Activated CD8-positive, alpha-beta memory T cell treated with anti-CD3 and anti-CD28 coated beads for 1 hour (primary cell): ENCODE measurements around the gene DAPK1.
"Not testable (repeated sequence)": the region's sequence is repeated elsewhere in the genome, so short reads cannot be mapped to it uniquely, and the experiment has no call there.

ENCODE experiments used
- DNase-seq, 2 donors: peaks; one replicate each; pipeline ENCODE4 v3.0.0-alpha.2; 2020; ENCODE audit warnings: low read depth in 1 of 2; ENCODE audit errors: extremely low read depth in 1 of 2

The DAPK1 gene

DNA sequence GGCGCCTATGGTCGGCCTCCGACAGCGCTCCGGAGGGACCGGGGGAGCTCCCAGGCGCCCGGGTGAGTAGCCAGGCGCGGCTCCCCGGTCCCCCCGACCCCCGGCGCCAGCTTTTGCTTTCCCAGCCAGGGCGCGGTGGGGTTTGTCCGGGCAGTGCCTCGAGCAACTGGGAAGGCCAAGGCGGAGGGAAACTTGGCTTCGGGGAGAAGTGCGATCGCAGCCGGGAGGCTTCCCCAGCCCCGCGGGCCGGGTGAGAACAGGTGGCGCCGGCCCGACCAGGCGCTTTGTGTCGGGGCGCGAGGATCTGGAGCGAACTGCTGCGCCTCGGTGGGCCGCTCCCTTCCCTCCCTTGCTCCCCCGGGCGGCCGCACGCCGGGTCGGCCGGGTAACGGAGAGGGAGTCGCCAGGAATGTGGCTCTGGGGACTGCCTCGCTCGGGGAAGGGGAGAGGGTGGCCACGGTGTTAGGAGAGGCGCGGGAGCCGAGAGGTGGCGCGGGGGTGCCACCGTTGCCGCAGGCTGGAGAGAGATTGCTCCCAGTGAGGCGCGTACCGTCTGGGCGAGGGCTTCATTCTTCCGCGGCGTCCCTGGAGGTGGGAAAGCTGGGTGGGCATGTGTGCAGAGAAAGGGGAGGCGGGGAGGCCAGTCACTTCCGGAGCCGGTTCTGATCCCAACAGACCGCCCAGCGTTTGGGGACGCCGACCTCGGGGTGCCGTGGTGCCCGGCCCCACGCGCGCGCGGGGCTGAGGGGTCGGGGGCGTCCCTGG lies 561 bp downstream of the DAPK1 start:
- no peak for DNase-seq

DNA sequence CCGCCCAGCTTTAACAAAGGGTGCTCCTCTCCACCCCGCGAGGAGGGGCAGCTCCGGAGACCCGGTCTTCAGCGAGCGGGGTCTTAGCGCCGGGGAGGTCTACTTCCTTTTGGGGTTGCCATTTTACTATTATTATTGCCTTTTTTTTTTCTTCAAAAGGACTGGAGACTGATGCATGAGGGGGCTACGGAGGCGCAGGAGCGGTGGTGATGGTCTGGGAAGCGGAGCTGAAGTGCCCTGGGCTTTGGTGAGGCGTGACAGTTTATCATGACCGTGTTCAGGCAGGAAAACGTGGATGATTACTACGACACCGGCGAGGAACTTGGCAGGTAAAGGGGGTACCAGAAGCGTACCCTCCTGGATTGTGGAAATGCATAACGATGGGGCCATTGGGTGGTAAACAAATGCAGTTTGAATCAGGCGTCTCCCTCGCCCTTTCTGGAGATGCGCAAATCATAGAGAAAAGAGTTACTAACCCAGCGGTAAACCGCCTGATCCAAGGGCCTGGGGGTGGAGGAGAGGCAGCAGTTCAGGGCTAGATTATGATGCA lies 1.2 kb downstream of the DAPK1 start:
- DNase-seq, result no peak

DNA sequence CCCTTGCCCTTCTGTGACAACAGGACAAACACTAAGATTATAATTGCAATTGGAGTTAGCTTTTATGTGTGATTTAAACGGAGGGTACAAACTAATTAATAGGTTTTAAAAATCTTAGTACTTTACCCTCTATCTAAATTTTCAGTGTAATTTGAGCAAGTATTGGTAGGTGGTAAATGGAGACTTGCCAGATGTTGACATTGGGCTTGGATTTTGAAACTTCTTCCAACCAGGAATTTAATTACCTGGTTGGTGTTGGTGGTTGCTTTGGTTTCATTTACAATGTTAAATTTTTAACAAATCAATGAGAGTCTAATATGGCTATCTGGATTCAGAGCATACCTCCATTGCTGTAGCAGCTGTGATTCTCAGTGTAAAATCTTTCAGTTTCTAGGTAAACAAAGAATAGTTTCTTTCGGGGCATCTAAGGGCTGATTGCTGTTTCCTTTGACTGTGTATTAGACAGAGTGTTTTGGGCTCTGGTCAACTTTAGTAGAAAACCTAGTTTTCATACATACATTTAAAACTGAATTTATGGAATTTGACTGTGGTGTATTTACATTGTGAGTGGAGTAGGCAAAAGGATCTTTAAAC lies 1.9 kb downstream of the DAPK1 start:
- no peak for DNase-seq

DNA sequence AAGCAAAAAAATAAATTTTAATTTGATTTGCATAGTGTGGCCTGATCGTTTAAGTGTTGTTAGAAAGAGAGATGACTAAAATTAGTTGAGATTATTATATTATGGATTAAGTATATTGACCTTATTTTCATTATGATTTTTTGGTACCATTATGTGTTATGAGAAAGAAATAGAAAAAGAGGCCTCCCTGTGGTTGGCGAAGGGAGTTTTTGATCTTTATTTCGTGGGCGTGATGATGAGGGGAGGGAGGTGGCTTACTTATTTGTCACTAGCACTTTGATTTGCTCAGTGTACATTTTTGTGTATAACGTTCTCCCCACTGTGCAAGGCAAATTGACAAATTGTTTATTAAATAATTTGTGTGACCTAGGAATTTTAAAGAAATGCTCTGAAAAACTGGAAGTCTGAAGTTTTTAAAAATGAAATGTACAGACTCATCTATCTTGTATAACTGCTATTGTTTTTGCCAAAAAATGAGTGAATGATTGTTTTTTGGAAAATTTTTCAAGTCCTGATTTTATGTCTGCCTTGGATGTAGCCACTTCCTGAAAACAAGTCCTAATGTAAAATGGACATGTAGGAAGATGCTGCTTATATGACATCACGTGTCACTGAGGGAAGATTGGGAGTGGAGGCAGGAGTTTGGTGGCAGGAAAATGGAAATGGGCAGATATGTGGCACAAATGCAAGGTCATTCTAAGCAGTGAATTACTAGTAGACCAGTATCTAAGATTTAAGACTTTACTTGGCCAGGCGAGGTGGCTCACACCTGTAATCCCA lies 3.0 kb downstream of the DAPK1 start:
- DNase-seq, result no peak

DNA sequence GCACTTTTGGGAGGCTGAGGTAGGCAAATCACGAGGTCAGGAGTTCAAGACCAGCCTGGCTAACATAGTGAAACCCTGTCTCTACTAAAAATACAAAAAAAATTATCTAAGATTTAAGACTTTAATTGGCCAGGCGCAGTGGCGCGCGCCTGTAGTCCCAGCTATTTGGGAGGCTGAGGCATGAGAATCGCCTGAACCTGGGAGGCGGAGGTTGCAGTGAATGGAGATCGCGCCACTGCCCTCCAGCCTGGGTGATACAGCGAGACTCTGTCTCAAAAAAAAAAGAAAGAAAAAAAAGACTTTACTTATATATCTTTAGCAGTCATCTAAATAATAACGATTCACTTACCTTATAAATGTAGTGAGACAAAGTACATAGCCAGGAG lies 3.6 kb downstream of the DAPK1 start:
- DNase-seq, result not testable (repeated sequence)

DNA sequence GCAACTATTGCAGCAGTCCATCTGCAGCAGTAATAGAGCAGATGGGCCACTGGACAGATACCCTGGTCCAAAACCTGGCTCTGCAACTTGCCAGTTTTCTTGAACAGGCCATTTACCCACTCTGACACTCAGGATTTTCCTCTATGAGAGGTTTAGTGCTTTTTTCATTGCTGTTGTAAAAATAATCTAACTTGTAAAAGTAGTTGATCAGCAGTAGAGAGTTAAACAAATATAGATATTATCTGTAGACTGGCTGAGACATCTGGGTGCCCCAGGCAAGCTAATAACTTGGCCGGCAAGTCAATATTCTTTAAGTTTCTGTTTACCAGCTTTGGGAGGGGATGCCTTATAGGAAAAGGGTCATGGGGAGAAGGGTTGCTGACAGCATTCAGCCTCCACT lies 4.1 kb downstream of the DAPK1 start:
- DNase-seq, result no peak

DNA sequence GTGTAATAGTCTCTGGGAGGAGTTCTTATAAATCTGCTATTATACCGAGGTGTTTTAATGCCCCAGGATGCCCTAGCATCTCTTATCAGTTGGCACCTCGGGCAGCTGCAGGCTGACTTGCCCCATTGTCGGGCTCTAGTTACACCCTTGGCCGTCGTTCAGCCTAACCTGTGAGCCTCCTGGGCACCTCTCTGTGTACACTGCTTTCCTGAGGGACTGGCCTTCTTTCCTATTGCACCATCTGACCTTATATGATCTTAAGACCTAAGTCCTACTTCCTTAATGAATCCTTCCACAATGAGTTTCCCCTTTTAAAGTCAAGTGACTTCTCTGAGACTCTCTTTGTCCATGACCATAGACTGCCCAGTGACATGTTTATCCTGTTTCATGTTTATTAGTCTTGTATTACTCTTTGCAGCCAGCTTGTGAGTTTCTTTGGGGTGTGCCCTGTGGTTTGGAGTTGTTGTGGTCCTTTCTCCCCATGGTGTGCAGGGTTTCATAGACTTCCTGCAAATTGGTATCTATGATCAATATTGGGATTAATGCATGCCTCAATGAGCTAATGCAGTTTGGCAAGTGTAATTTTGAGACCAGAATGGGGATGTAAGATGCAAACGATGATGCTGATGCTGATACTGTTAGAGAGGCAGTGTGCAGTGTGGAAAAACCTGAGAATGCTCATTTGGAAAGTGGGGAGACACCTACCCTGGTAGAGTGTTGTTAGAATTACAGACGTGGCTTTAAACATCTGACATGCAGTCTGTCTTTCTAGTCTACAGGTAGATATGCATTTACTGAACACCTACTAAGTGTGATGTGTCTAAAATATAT lies 4.9 kb downstream of the DAPK1 start:
- no peak for DNase-seq

DNA sequence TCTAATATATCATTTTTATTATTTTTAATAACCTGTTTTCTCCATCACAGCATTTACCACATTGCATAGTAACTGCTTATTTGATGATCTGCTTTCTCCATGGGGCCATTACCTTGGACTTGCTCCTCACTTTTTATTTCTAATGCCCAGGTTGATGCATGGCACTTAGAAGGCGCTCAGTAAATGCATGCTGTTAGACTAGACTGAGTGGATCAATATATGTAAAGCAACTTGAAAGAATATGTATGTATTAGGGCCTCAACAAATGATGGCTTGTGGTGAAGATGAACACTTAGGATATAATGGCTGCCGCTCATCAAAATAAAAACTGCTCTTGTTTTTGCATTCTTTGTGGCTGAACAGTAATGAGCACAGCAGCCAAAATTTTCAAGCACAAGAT lies 5.8 kb downstream of the DAPK1 start:
- no peak for DNase-seq

DNA sequence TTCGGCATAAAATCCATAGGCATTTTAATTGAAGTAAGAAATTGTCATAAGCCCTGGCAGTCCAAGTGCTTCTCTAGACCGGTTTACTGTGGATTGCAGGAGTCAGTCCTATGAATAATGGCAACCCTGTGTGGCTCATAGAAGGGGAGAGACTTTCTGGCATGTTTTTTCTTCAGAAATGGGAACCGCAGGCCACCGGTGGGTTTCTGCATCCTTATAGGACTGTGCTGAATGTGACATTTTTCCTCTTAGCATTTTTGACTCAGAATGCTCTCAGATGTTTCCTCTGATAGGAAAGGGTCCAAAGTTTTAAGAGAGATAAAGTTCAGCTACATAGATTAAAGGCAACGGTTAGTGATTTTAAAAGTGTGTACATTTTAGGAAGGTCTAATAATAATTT lies 6.3 kb downstream of the DAPK1 start:
- no peak for DNase-seq

DNA sequence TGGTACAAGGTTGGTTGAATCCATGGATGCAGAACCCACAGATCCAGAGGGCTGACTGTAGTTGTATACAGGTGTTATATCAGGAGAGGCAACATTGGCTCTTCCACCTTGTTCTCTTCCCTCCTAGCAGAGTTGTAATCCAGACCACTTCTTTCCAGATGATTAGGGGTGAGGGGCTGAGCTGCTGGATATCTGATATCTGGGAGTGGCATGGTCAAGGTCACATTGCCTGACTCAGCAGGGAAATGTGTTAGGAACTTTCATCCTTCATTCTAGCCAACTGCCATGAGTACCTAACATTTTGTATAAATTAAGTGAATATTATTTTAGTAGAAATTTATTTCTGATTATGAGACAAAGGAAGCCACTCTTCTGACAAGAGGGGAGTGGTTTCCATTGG lies 7.3 kb downstream of the DAPK1 start:
- no peak for DNase-seq

DNA sequence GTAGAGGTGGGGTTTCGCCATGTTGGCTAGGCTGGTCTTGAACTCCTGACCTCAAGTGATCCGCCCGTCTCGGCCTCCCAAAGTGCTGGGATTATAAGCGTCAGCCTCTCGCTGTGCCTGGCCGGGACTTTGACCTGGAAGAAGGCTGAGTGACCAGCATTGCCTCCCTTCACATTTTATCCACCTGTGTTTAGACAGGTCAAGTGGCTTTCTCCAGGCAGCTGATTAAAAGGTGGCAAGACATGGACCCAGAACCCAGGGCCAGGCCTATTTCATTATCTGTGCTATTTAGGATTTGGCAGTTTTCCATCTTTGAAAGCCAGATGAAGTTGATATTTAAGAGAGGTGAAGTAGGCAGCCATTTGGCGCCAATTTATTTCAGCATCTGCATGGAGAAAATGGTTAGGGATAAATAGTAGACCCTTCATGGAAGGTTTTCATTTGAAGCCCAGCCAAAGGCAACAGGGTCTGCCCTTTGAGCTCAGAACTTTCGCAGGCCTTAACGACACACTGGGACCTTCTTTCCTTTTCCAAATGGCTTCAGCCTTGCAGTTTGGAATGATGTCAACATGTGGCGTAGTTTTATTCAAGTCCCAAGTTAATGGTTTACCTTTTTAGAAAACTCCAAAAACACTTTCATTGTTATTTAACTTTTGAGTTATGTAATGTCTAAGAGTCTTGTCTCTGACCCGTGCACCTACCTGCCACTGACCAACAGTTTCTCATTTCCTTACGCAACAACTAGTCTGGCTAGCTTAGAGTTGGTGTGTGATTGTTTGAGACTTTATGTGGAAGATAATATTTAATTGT lies 8.4 kb downstream of the DAPK1 start:
- no peak for DNase-seq

DNA sequence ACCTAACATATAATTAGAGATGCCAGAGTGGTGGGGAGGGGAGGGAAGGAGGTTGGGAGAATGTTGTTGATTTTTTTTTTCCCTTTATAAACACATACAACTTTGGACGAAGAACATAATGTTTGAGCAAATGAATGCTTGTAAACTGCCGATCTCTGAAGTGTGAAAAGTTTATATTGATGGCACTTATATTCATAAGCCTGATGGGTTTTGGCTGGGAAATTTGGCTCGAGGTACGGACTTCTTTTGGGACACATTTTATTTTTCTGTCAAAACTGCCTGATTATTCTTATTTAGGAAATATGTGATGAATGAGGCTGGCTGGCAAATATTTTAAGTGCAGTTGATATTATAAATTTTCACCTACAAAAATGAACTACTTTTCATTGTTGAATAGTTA lies 9.9 kb downstream of the DAPK1 start:
- DNase-seq, result no peak

DNA sequence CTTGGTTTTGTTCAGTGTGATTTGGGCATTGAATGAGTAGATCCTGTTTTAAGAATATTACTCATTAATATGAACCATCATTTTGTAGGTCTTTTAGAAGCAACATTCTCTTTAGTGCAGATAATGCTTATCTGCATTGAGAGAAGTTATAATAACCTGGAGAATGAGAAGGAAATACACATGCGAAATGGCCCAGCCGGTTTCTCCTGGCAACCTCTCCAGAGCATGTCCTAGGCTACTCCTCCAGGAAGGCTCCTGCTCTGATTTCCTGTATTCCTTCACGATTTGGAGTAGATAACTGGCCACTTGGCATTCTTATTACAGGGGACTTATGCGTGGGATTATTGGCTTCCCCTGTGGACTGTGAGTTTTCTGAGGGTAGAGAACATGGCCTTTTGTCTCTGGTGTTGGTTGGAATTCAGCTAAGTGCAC lies 12.6 kb downstream of the DAPK1 start:
- DNase-seq, result no peak

DNA sequence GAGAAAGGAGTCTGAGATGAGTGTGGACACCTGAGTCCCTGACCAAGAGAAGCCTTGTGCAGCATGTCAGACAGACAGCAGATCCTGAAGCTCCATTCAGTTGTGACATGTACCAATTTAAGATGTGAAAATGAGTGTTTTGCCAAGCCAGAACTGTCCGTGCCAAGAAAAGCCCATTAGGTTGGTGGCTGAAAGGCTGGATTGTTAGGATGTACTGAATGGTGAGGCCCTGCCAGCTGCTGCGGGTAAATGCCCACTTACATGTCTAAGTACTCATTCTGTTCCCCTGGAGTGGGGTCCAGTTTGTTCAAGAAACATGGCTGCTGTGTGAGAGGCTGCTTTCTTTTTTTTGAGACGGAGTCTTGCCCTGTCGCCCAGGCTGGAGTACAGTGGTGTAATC lies 14.6 kb downstream of the DAPK1 start:
- DNase-seq, result no peak

DNA sequence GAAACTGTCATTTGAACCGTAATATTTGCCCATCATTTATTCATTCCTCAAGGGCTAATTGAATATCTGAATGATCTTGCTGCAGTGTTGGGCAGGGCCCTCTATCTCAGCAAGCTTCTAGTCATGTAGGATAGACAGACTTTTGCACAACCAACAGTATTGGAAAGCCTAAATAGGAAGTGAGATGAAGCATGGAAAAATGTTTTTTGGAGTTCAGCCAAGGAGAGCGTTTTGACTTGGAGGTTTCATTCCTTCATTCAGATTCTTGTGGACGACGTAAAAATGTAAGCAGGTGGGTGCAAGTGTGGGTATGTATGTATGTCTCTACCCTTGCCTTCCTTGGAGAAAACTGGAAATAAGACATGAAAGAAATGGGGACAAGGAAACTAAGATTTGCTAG lies 15.5 kb downstream of the DAPK1 start:
- no peak for DNase-seq

DNA sequence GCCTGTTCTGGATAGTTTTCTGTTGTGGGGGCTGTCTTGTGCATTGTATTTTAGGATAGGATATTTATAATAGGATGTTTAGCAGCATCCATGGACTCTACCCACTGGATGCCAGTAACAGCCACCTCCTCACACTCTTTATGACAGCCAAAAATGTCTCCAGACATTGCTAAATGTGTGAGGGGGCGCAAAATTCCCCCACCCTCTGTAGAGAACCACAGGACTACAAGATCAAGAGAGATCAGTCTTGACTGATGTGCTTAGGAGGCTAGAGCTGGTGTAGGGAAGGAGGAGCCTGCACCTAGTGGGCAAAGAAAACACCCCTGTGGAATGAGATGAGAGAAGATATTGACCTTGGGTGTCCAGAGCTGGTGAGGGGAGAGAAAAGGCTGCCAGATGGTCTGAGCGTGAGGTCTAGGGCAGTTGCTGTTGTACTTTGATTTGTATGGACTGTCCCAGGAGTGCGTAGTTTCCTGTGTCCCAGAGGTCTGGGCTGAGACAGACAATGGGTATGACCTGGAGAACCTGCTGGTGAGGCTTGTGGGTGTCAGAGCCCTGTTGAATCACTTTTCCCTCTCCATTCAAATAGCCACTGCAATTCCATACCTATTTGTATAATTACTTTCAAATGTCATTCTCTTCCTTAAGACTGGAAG lies 16.3 kb downstream of the DAPK1 start:
- no peak for DNase-seq

DNA sequence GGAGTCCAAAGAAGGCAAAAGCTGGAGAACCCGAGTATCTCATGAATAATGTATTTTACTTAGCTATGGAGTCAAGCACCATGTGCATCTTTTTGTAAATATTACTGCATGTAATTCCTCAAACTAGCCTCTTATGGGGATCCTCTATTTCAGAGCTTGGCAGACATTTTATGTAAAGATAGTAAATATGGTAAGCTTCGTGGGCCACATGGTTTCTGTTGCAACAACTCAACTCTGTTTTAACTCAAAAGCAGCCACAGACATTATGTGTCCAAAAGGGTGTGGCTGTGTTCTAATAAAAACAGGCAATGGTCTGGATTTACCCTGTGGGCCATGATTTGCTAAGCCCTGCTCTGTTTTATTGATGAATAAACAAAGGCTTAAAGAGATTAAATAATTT lies 17.3 kb downstream of the DAPK1 start:
- no peak for DNase-seq

DNA sequence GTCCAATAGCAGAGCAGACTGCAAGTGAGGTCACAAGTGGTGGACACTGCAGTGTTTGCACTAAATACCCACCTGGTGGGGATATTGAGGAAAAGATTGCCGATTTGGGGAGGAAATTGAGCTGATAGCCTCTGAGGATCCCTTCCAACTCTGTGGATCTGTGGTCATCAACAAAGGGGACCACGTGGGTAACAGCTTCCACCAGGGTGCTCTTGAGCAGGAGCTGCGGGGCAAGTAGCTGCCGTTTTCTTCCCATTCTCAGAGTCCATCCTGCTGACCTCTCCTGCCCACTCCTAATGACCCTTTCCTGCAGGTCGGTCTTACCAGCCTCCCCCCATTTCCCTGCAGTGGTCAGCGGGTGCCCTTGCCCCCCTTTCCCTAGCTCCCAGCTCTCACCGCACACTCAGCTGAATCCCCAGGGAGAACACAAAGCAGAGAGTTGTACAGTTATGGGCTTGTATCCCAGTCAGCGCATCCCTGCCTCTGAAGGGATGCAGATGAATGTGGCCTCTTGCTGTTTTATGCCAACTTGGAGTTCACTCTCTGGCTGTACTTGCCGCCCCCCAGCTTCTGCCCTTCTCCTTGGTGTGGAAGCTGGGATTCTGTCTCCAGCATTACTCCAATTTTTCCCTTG lies 18.0 kb downstream of the DAPK1 start:
- DNase-seq, result no peak
